A549 (cell line): ENCODE results near the gene MYOZ2. TPM values are rescaled to one million over a fixed set of nuclear protein-coding genes. Genes with fewer than 3 reads are reported as not detected.

Source experiments
- ATAC-seq, 2 experiments: fragments of 200-7000 bp in 1 of 2; fragments of >200 bp in 1 of 2; cut with Nextera tagmentation in 1 of 2; cut with Tn5 transposase in 1 of 2; 3 replicates each; pipeline versions ENCODE4 v1.8.0 to v1.9.1; 2018 to 2020; ENCODE audit warnings: mild to moderate bottlenecking in 1 of 2, moderate library complexity in 1 of 2
- CTCF ChIA-PET: fragments of 300-600 bp; sonication (Branson Sonifier 250); formaldehyde crosslinking; extraction: SDS; loops from one replicate; lab custom pipeline; 2021; ENCODE audit warnings: antibody characterized with exemption, inconsistent platforms; lab: Yijun Ruan, JAX
- POLR2A ChIA-PET: fragments of 350-600 bp; formaldehyde crosslinking; extraction: SDS; loops from one replicate; lab custom pipeline; 2021; ENCODE audit warnings: antibody characterized with exemption, inconsistent platforms; lab: Yijun Ruan, JAX
- DNase-seq, 2 experiments: peaks; one replicate each; pipeline versions ENCODE4 v3.0.0 to v3.0.0-alpha.2; 2011 to 2016; ENCODE audit warnings: low read depth in 1 of 2, low spot score in 1 of 2
- FAIRE-seq: peaks from 2 replicates; lab custom pipeline; 2011; peaks lifted over from hg19 to GRCh38; lab: Jason Lieb, UNC
- H3K27ac ChIP-seq, 2 experiments: fragments of >200 bp; sonication (Bioruptor Twin); formaldehyde crosslinking; 3 replicates each; pipeline ENCODE4 v1.5.1; 2016 to 2017
- H3K4me1 ChIP-seq: fragments of >200 bp; sonication (Bioruptor Twin); formaldehyde crosslinking; 3 replicates; pipeline ENCODE4 v1.6.1; 2016
- H3K4me2 ChIP-seq: fragments of >200 bp; sonication (Bioruptor Twin); formaldehyde crosslinking; 3 replicates; pipeline ENCODE4 v1.6.1; 2016
- H3K4me3 ChIP-seq: fragments of >200 bp; sonication (Bioruptor Twin); formaldehyde crosslinking; 3 replicates; pipeline ENCODE4 v1.5.1; 2016
- H3K9me3 ChIP-seq: fragments of >200 bp; sonication (Bioruptor Twin); formaldehyde crosslinking; 3 replicates; pipeline ENCODE4 v1.6.1; 2016
- CBX2 ChIP-seq: fragments of 200-600 bp; sonication (generic); IDR thresholded peaks from 2 replicates; pipeline ENCODE4 v1.6.1; 2016; ENCODE audit warnings: low read depth, mild to moderate bottlenecking, borderline replicate concordance
- CHD2 ChIP-seq: fragments of 150-350 bp; IDR thresholded peaks from 2 replicates; pipeline ENCODE4 v1.6.1; 2014; ENCODE audit warnings: low read length; ENCODE audit not compliant: partially characterized antibody
- ELK1 ChIP-seq: fragments of 150-350 bp; IDR thresholded peaks from 2 replicates; pipeline ENCODE4 v1.6.1; 2014; ENCODE audit warnings: low read depth, mild to moderate bottlenecking, low read length
- EP300 ChIP-seq, 2 experiments: fragments of >200 bp; sonication (Bioruptor Twin); formaldehyde crosslinking; IDR thresholded peaks; 2 replicates in 1 of 2; 3 replicates in 1 of 2; pipeline ENCODE4 v1.6.1; 2016 to 2017
- FOSB ChIP-seq: fragments of 250-450 bp; sonication (Bioruptor Pico); IDR thresholded peaks from 2 replicates; pipeline ENCODE4 v1.5.0; 2020; ENCODE audit warnings: mild to moderate bottlenecking, moderate library complexity
- FOSL2 ChIP-seq, 2 experiments: fragments of 450-650 bp in 1 of 2; fragments of >200 bp in 1 of 2; sonication (Bioruptor Twin) in 1 of 2; formaldehyde crosslinking; IDR thresholded peaks; 2 replicates each; pipeline versions ENCODE4 v1.5.0 to v1.6.1; 2016 to 2020; ENCODE audit warnings: mild to moderate bottlenecking in 1 of 2, moderate library complexity in 1 of 2
- HDAC2 ChIP-seq: fragments of 200-600 bp; sonication (generic); IDR thresholded peaks from 2 replicates; pipeline ENCODE4 v1.6.1; 2016
- HOXB13 ChIP-seq: fragments of 250-450 bp; sonication (Bioruptor Pico); IDR thresholded peaks from 2 replicates; pipeline ENCODE4 v1.5.0; 2020; ENCODE audit warnings: low read depth, mild to moderate bottlenecking, moderate library complexity
- JUN ChIP-seq, 2 experiments: fragments of >200 bp; sonication (Bioruptor Twin); formaldehyde crosslinking; IDR thresholded peaks; 2 replicates in 1 of 2; 3 replicates in 1 of 2; pipeline ENCODE4 v1.6.1; 2016 to 2017
- MAX ChIP-seq: IDR thresholded peaks from 2 replicates; pipeline ENCODE4 v1.6.1; 2012
- MYC ChIP-seq: IDR thresholded peaks from 2 replicates; pipeline ENCODE4 v1.6.1; 2012; ENCODE audit warnings: mild to moderate bottlenecking, inconsistent platforms, low read length, improper control_type of control experiment, borderline replicate concordance
- NFE2L2 ChIP-seq: fragments of 150-350 bp; conservative IDR thresholded peaks from 2 replicates; pipeline ENCODE4 v1.6.1; 2014; ENCODE audit warnings: low read length
- PHF8 ChIP-seq: fragments of 200-600 bp; sonication (generic); IDR thresholded peaks from 2 replicates; pipeline ENCODE4 v1.6.1; 2016; ENCODE audit warnings: low read depth, mild to moderate bottlenecking, antibody characterized with exemption, moderate library complexity, borderline replicate concordance
- POLR2AphosphoS2 ChIP-seq: conservative IDR thresholded peaks from 2 replicates; pipeline ENCODE4 v1.6.1; 2012; ENCODE audit warnings: low read length, improper control_type of control experiment, inconsistent platforms
- RARB ChIP-seq: fragments of 250-450 bp; sonication (Bioruptor Pico); IDR thresholded peaks from 2 replicates; pipeline ENCODE4 v1.8.0; 2021; ENCODE audit warnings: mild to moderate bottlenecking, moderate library complexity
- RCOR1 ChIP-seq: fragments of 150-350 bp; IDR thresholded peaks from 2 replicates; pipeline ENCODE4 v1.6.1; 2014; ENCODE audit warnings: antibody characterized with exemption, low read length, low read depth
- RNF2 ChIP-seq: fragments of 200-600 bp; sonication (generic); IDR thresholded peaks from 2 replicates; pipeline ENCODE4 v1.6.1; 2016; ENCODE audit warnings: low read depth, mild to moderate bottlenecking, antibody characterized with exemption, moderate library complexity, borderline replicate concordance
- ZC3H11A ChIP-seq: fragments of 450-650 bp; IDR thresholded peaks from 2 replicates; pipeline ENCODE4 v1.6.1; 2014; ENCODE audit warnings: antibody characterized with exemption, mild to moderate bottlenecking
- ZSCAN20 ChIP-seq: fragments of 250-450 bp; sonication (Bioruptor Pico); IDR thresholded peaks from 2 replicates; pipeline ENCODE4 v1.8.0; 2022; ENCODE audit warnings: mild to moderate bottlenecking, moderate library complexity
- WGBS: methylation state at CpG from one replicate; pipeline ENCODE4 v1.1.6; 2017; ENCODE audit errors: missing lambda C conversion rate; 5-methylcytosine and 5-hydroxymethylcytosine counted together
- polyA plus RNA-seq, 4 experiments: library from polyadenylated mRNA; depleted of rRNA in 3 of 4; stranded (reverse); fragments of >200 nt; fragmentation: RNase III in 1 of 4; extraction: RNeasy Plus Mini Kit Qiagen cat#74134 plus additional on column Dnase treatment in 1 of 4; gene quantifications; 2 replicates in 3 of 4; 3 replicates in 1 of 4; pipeline ENCODE4 v1.2.3, GENCODE V29; 2011 to 2017
- TF ChIP-seq, protein P1 (sequence below): fragments of >200 bp; sonication (Bioruptor Twin); formaldehyde crosslinking; IDR thresholded peaks from 2 replicates; pipeline ENCODE4 v1.6.1; 2016
- TF ChIP-seq, protein P2 (sequence below): IDR thresholded peaks from 2 replicates; pipeline ENCODE4 v1.6.1; 2012; ENCODE audit warnings: low read depth, borderline replicate concordance
- TF ChIP-seq, protein P3 (sequence below): fragments of 250-450 bp; sonication (Bioruptor Pico); IDR thresholded peaks from 2 replicates; pipeline ENCODE4 v1.5.0; 2021; ENCODE audit warnings: mild to moderate bottlenecking, moderate library complexity, borderline replicate concordance

Gene MYOZ2
- polyA plus RNA-seq, 2 of the 4 experiments (the other 2 are of a cell fraction), result not detected

DNA sequence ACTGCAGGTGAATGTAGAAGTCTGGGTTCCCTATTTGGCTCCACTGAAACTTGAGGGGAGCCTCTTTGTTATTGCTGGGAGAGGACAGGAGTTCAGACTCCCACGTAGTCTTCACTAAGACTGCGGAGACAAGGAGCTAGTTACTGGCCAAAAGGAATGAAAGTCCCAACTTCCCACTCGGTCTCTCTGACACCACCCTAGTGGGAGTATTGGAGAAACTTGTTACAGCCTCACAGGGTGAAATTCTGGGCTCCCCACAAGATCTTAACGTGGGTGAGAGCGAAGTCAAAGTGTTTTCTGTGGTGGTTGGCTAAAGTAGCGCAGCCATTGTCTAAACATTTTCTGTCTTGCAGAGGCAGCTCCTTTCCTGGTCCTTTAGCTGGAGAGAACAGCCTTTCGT is 13.5 kb downstream of the MYOZ2 start (continued):
- TF ChIP-seq RNF2 (no peak), MAX (no peak), NFE2L2 (no peak), RARB (no peak), FOSL2 (IDR thresholded peaks at IDR 0.05) (no peak), FOSL2 (CRISPR knock-in tag; IDR thresholded peaks at IDR 0.05) (no peak), POLR2AphosphoS2 (no peak)
- TF ChIP-seq, protein P1, sequence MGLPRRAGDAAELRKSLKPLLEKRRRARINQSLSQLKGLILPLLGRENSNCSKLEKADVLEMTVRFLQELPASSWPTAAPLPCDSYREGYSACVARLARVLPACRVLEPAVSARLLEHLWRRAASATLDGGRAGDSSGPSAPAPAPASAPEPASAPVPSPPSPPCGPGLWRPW, result no peak

DNA sequence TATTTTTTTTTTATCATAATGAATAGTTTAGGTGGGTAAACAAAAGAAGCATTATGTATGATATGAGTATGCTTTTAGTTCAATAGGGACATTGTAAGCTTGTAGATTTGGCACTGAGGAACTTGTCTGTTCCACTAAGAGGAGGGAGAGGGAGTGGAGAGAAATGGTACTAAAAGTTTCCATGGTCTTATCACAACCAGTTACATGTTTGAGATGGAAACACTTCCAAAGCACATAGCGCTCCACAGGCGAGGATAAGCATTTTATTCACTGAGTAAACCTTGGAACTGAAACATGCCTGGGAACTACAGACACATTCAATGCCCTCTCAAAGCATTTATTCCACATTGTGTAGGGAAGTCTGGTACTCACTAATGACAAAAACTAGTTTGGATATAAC is 15.5 kb downstream of the MYOZ2 start:
- Histone ChIP-seq H3K27ac (no peak overlapping the region), H3K9me3 (no peaks in the 10 kb centered on the region), H3K4me1 (no peaks in the 10 kb centered on the region), H3K4me3 (no peak overlapping the region), H3K4me2 (no peak overlapping the region)
- ChIA-PET POLR2A (no interaction called here), CTCF (no interaction called here)
- WGBS, result 81% methylated on average over 2 of the region's 2 CpGs
- ATAC-seq (no peak), DNase-seq (no peak), FAIRE-seq (no peak)
- no peak for TF ChIP-seq MYC
- no peak for TF ChIP-seq RCOR1
- no peak for TF ChIP-seq CBX2
- TF ChIP-seq FOSB (CRISPR knock-in tag), result no peak
- no peak for TF ChIP-seq PHF8
- TF ChIP-seq HOXB13 (CRISPR knock-in tag), result no peak
- TF ChIP-seq, protein P2, sequence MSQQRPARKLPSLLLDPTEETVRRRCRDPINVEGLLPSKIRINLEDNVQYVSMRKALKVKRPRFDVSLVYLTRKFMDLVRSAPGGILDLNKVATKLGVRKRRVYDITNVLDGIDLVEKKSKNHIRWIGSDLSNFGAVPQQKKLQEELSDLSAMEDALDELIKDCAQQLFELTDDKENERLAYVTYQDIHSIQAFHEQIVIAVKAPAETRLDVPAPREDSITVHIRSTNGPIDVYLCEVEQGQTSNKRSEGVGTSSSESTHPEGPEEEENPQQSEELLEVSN, result no peak

- no peak for DNase-seq
- 79% methylated on average over 2 of the region's 2 CpGs for WGBS
- H3K4me3 ChIP-seq, result no peak overlapping the region
- H3K27ac ChIP-seq, result no peak overlapping the region
- no peaks in the 10 kb centered on the region for H3K4me1 ChIP-seq
- H3K9me3 ChIP-seq, result no peaks in the 10 kb centered on the region
- POLR2A ChIA-PET, result no interaction called here
- CTCF ChIA-PET, result no interaction called here
- ATAC-seq, result no peak
- no peak overlapping the region for H3K4me2 ChIP-seq
- no peak for TF ChIP-seq ZC3H11A
- TF ChIP-seq CHD2, result no peak
- TF ChIP-seq CBX2, result no peak
- TF ChIP-seq ZSCAN20 (CRISPR knock-in tag), result no peak
- TF ChIP-seq, protein P3, sequence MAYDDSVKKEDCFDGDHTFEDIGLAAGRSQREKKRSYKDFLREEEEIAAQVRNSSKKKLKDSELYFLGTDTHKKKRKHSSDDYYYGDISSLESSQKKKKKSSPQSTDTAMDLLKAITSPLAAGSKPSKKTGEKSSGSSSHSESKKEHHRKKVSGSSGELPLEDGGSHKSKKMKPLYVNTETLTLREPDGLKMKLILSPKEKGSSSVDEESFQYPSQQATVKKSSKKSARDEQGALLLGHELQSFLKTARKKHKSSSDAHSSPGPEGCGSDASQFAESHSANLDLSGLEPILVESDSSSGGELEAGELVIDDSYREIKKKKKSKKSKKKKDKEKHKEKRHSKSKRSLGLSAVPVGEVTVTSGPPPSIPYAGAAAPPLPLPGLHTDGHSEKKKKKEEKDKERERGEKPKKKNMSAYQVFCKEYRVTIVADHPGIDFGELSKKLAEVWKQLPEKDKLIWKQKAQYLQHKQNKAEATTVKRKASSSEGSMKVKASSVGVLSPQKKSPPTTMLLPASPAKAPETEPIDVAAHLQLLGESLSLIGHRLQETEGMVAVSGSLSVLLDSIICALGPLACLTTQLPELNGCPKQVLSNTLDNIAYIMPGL, result no peak
- no peak for TF ChIP-seq HDAC2
- TF ChIP-seq RCOR1, result no peak
- TF ChIP-seq, protein P2, result no peak
- TF ChIP-seq EP300 (IDR thresholded peaks at IDR 0.05), result no peak
- no peak for TF ChIP-seq JUN (IDR thresholded peaks at IDR 0.05)
- TF ChIP-seq RNF2, result no peak
- TF ChIP-seq ELK1, result no peak
- TF ChIP-seq MAX, result no peak
- TF ChIP-seq MYC, result no peak
- no peak for FAIRE-seq
Measured at GRCh38 chr4:119152741-119153140, 17.1 kb downstream of the MYOZ2 start.
